ENCODE results near the gene SOD2. TPM values are rescaled to one million over a fixed set of nuclear protein-coding genes. Genes with fewer than 3 reads are reported as not detected.

Gene SOD2
- total and polyA plus RNA-seq, 2 of the 13 experiments (the other 11 are each of a cell fraction or from before 2014, with no cell fraction given) = 304 to 309 TPM

- TF ChIP-seq SKIL (CRISPR knock-in tag; IDR thresholded peaks at IDR 0.05; ENCODE audit: borderline replicate concordance) (no peak), IRX3 (CRISPR knock-in tag; IDR thresholded peaks at IDR 0.05; ENCODE audit: borderline replicate concordance, low read depth) (no peak), SMAD1 (CRISPR knock-in tag; IDR thresholded peaks at IDR 0.05; ENCODE audit: borderline replicate concordance, low read depth) (no peak), ZNF256 (CRISPR knock-in tag; conservative IDR thresholded peaks at IDR 0.05) (no peak), DMAP1 (CRISPR knock-in tag; IDR thresholded peaks at IDR 0.05) (peak; percentile 78), ATF4 (CRISPR knock-in tag; IDR thresholded peaks at IDR 0.05) (peak in 1 of 2 experiments; percentile 71; a peak in 2 of 4 replicates), ZSCAN5A (CRISPR knock-in tag; IDR thresholded peaks at IDR 0.05; ENCODE audit: borderline replicate concordance) (no peak), MBD4 (IDR thresholded peaks at IDR 0.05; ENCODE audit: borderline replicate concordance, low read length) (peak; percentile 55; the same call in 1 of the 2 replicates), TBX2 (CRISPR knock-in tag; IDR thresholded peaks at IDR 0.05; ENCODE audit: borderline replicate concordance) (no peak), ZNF235 (CRISPR knock-in tag; IDR thresholded peaks at IDR 0.05; ENCODE audit: borderline replicate concordance) (no peak), HNF1A (IDR thresholded peaks at IDR 0.05; ENCODE audit: low read depth) (peak; percentile 91), HNF1A (CRISPR knock-in tag; IDR thresholded peaks at IDR 0.05; ENCODE audit: borderline replicate concordance) (peak; percentile 94; the same call in 1 of the 2 replicates), ZNF616 (CRISPR knock-in tag; IDR thresholded peaks at IDR 0.05; ENCODE audit: low read depth) (no peak), KLF6 (CRISPR knock-in tag; IDR thresholded peaks at IDR 0.05) (peak; percentile 76), ZNF331 (CRISPR knock-in tag; IDR thresholded peaks at IDR 0.05) (peak; percentile 77; the same call in 1 of the 2 replicates), RARA (CRISPR knock-in tag; IDR thresholded peaks at IDR 0.05) (peak; percentile 64; the same call in 1 of the 2 replicates), HOXD1 (CRISPR knock-in tag; IDR thresholded peaks at IDR 0.05) (no peak), NFIC (IDR thresholded peaks at IDR 0.05; ENCODE audit: low read length) (peak; percentile 70; the same call in 1 of the 2 replicates), U2AF1 (optimal IDR thresholded peaks at IDR 0.05; ENCODE audit: low read depth, low read length) (no peak), JARID2 (CRISPR knock-in tag; IDR thresholded peaks at IDR 0.05; ENCODE audit: insufficient replicate concordance) (peak; percentile 44), HNF4A (CRISPR knock-in tag; IDR thresholded peaks at IDR 0.05) (peak; percentile 53)
Observed at GRCh38 chr6:159691133-159691962, 1.7 kb downstream of the SOD2 start (continued).
